NT2/D1 (cell line): ENCODE results near the gene CLEC18C.
"Not testable (repeated sequence)": the region's sequence is repeated elsewhere in the genome, so short reads cannot be mapped to it uniquely, and the experiment has no call there.

ENCODE experiments used
- SUZ12 ChIP-seq: IDR thresholded peaks from 2 replicates; pipeline ENCODE4 v1.6.1; 2011; ENCODE audit not compliant: insufficient read length, insufficient read depth; ENCODE audit errors: extremely low read depth
- YY1 ChIP-seq: IDR thresholded peaks from 2 replicates; pipeline ENCODE4 v1.6.1; 2011; ENCODE audit not compliant: insufficient read length, insufficient read depth
- ZNF274 ChIP-seq: IDR thresholded peaks from 2 replicates; pipeline ENCODE4 v1.6.1; 2011; ENCODE audit warnings: mild to moderate bottlenecking, low read depth, low read length

DNA sequence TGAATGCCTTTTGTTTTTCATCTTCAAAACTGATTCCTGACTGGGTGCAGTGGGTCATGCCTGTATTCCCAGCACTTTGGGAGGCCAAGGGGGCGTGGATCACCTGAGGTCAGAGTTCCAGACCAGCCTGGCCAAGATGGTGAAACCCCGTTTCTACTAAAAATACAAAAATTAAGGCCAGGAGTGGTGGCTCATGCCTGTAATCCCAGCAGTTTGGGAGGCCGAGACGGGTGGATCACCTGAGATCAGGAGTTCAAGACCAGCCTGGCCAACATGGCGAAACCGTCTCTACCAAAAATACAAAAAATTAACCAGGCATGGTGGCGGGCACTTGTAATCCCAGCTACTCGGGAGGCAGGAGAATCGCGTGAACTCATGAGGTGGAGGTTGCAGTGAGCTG lies 30.8 kb upstream of the CLEC18C start:
- TF ChIP-seq SUZ12, YY1, ZNF274: not testable (repeated sequence)
